Measurements from ENCODE around the gene CHD8.

The CHD8 gene

DNA sequence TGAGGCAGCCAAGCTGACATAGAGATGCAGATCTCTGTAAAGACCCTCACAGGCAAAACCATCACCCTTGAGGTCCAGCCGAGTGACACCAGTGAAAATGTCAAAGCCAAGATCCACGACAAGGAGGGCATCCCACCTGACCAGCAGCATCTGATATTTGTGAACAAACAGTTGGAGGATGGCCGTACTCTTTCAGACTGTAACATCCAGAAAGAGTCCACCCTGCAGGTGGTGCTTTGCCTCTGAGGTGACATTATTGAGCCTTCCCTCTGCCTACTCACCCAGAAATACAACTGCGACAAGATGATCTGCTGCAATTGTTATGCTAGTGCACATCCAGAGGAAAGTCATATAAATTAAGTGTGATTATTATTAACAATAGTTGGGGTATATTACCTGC, 57.0 kb downstream of the CHD8 start:
- H3K79me2 ChIP-seq (ENCODE audit: insufficient read depth, low read depth): no peaks in the 10 kb centered on the region
- TF ChIP-seq, protein P1, sequence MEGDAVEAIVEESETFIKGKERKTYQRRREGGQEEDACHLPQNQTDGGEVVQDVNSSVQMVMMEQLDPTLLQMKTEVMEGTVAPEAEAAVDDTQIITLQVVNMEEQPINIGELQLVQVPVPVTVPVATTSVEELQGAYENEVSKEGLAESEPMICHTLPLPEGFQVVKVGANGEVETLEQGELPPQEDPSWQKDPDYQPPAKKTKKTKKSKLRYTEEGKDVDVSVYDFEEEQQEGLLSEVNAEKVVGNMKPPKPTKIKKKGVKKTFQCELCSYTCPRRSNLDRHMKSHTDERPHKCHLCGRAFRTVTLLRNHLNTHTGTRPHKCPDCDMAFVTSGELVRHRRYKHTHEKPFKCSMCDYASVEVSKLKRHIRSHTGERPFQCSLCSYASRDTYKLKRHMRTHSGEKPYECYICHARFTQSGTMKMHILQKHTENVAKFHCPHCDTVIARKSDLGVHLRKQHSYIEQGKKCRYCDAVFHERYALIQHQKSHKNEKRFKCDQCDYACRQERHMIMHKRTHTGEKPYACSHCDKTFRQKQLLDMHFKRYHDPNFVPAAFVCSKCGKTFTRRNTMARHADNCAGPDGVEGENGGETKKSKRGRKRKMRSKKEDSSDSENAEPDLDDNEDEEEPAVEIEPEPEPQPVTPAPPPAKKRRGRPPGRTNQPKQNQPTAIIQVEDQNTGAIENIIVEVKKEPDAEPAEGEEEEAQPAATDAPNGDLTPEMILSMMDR (conservative IDR thresholded peaks at IDR 0.05; ENCODE audit: low read depth, low read length): no peak
- no peak overlapping the region for H3K27ac ChIP-seq
- no peak overlapping the region for H2AFZ ChIP-seq (ENCODE audit: low read depth)
- H4K20me1 ChIP-seq (ENCODE audit: insufficient read depth): no peaks in the 10 kb centered on the region
- H3K4me1 ChIP-seq (ENCODE audit: low read depth, poor library complexity, severe bottlenecking): no peaks in the 10 kb centered on the region
- no peak overlapping the region for H3K9ac ChIP-seq
- no peak overlapping the region for H3K4me2 ChIP-seq
- no peak overlapping the region for H3K4me3 ChIP-seq (IDR thresholded peaks at IDR 0.05; ENCODE audit: insufficient read depth, low read depth, low read length)
- H3K27me3 ChIP-seq (ENCODE audit: insufficient read depth, low read depth): no peaks in the 10 kb centered on the region
- no peaks in the 10 kb centered on the region for H3K36me3 ChIP-seq (ENCODE audit: insufficient read depth)

DNA sequence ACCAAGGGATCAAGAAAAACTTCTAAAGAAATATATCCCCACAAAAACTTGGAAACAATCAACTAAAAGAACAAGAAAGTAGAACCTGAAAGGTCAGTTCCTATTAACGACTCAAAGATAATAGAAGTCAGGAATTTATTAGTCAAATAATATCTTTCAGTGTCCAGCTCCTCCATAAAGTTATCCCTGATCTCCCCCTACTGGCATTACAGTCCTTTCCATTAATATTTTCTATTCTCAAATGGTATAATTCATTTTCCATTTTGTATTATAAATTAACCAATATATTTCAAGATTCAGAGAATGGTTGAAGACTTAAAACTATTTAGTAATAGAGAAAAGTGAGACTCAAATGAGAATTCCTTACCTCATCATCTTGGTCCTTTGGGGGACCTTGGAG, 60.5 kb downstream of the CHD8 start:
- H4K20me1 ChIP-seq (ENCODE audit: insufficient read depth): no peaks in the 10 kb centered on the region
- TF ChIP-seq, protein P1 (conservative IDR thresholded peaks at IDR 0.05; ENCODE audit: low read depth, low read length): no peak
- no peak overlapping the region for H3K9ac ChIP-seq
- no peaks in the 10 kb centered on the region for H3K79me2 ChIP-seq (ENCODE audit: insufficient read depth, low read depth)
- no peaks in the 10 kb centered on the region for H3K27me3 ChIP-seq (ENCODE audit: insufficient read depth, low read depth)
- no peak overlapping the region for H3K4me2 ChIP-seq
- no peaks in the 10 kb centered on the region for H3K4me1 ChIP-seq (ENCODE audit: low read depth, poor library complexity, severe bottlenecking)
- H3K4me3 ChIP-seq (IDR thresholded peaks at IDR 0.05; ENCODE audit: insufficient read depth, low read depth, low read length): no peak overlapping the region
- no peak overlapping the region for H3K27ac ChIP-seq
- H3K36me3 ChIP-seq (ENCODE audit: insufficient read depth): no peaks in the 10 kb centered on the region
- H2AFZ ChIP-seq (ENCODE audit: low read depth): no peak overlapping the region

DNA sequence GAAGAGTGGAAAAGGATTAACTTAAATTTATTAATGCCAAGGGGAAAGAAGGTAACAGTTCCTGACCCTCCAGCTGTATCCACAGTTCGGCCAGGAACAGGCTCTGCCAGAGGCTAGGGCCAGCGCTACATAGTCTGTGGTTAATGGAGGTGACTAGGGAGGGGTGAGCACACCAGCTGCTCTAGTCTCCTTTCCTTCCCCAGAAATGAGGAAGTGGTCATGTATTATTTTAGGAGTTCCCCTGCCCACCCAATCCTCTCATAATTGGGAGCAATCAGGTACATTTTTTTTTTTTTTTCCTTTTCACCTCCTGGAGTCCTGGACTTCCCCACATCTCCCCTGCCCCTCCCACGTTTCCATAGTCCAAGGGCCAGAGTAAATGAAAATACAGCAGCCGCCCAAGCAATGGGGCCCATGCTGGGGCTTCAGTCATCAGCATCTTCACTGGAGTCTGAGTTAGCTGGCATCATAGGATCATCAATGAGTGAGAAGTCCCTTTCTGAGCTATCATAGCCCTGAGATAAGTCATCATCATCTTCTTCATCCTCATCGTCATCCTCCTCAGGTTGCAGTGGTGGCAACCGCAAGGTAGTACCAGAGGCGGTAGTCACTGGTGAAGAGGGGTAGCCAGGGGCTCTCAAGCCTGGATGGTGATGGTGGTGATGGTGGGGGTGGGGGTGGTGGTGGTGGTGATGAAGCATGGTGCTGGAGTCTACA, 70.6 kb downstream of the CHD8 start:
- H3K4me2 ChIP-seq: peak overlapping the region; percentile 51; the same call in 1 of the 2 replicates
- H3K27ac ChIP-seq: peak overlapping the region; percentile 90; the same call in 1 of the 2 replicates
- TF ChIP-seq, protein P1 (conservative IDR thresholded peaks at IDR 0.05; ENCODE audit: low read depth, low read length): no peak
- H3K36me3 ChIP-seq (ENCODE audit: insufficient read depth): no peaks in the 10 kb centered on the region
- H3K27me3 ChIP-seq (ENCODE audit: insufficient read depth, low read depth): no peaks in the 10 kb centered on the region
- H3K9ac ChIP-seq: no peak overlapping the region; the same call in 1 of the 2 replicates
- peaks cover 36% of the 10 kb centered on the region for H3K79me2 ChIP-seq (ENCODE audit: insufficient read depth, low read depth)
- no peaks in the 10 kb centered on the region for H4K20me1 ChIP-seq (ENCODE audit: insufficient read depth)
- H3K4me3 ChIP-seq (IDR thresholded peaks at IDR 0.05; ENCODE audit: insufficient read depth, low read depth, low read length): no peak overlapping the region
- no peak overlapping the region for H2AFZ ChIP-seq (ENCODE audit: low read depth)
- H3K4me1 ChIP-seq (ENCODE audit: low read depth, poor library complexity, severe bottlenecking): peaks cover 27% of the 10 kb centered on the region

DNA sequence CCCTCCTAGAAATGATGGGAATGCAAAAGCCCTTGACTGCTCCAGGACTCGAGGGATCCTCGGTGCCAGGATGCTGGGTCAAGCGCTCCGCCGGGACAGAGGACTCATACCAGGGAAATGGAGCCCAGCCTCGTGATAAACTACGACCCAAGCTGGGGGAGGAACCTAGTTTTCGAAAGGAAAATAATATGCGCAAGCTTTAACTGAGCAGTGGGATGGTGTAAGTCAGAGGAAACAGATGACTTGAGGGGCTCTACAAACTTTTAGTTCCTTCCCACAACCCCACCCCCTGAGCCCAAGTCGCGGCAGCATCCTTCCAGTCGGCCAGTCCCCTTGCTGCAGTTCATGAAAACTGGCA, 71.5 kb downstream of the CHD8 start:
- Histone ChIP-seq H4K20me1 (ENCODE audit: insufficient read depth) (0 out of 2 replicates have a peak, but pooled peaks cover 4% of the 10 kb centered on the region), H3K4me3 (IDR thresholded peaks at IDR 0.05; ENCODE audit: insufficient read depth, low read depth, low read length) (no peak overlapping the region), H3K4me1 (ENCODE audit: low read depth, poor library complexity, severe bottlenecking) (peaks cover 35% of the 10 kb centered on the region), H3K4me2 (peak overlapping the region; percentile 51), H3K9ac (peak overlapping the region; percentile 92), H3K36me3 (ENCODE audit: insufficient read depth) (no peaks in the 10 kb centered on the region), H3K27me3 (ENCODE audit: insufficient read depth, low read depth) (no peaks in the 10 kb centered on the region), H3K79me2 (ENCODE audit: insufficient read depth, low read depth) (peaks cover 45% of the 10 kb centered on the region), H2AFZ (ENCODE audit: low read depth) (peak overlapping the region; percentile 73), H3K27ac (peak overlapping the region; percentile 90; the same call in 1 of the 2 replicates)
- TF ChIP-seq, protein P1 (conservative IDR thresholded peaks at IDR 0.05; ENCODE audit: low read depth, low read length): no peak

All from KMS-11 (cell line).